ENCODE measurements around the gene PLAC8.
"Not testable (repeated sequence)": the region's sequence is repeated elsewhere in the genome, so short reads cannot be mapped to it uniquely, and the experiment has no call there.

Gene PLAC8

GRCh38 chr4:83114576-83114975 is at the start of gene PLAC8:
Gene PLAC8, minus strand, starts transcription at chr4:83114729. Its CDS starts 6,808 bp downstream, at chr4:83107921.
- no peaks in the 10 kb centered on the region for H3K27me3 ChIP-seq (ENCODE audit: control insufficient read depth in 1 of 2, insufficient read depth in 2 of 2, low read length in 2 of 2)
- no peaks in the 10 kb centered on the region for H3K9me3 ChIP-seq (ENCODE audit: control insufficient read depth in 1 of 2, low read length in 2 of 2)
- peak within 1 kb of the TSS; percentile 63 to 80 for H3K4me3 ChIP-seq (ENCODE audit: low read depth in 1 of 2, low read length in 2 of 2)
- H3K4me1 ChIP-seq (ENCODE audit: control insufficient read depth in 1 of 2, insufficient read depth in 2 of 2, low read length in 2 of 2) = peaks cover 14 to 21% of the 10 kb centered on the region in 2 donors
- no peaks in the 10 kb centered on the region for H3K36me3 ChIP-seq (ENCODE audit: control insufficient read depth in 1 of 2, insufficient read depth in 2 of 2, low read length in 2 of 2)
- H3K9ac ChIP-seq (ENCODE audit: low read depth in 1 of 2, low read length in 2 of 2) = peak within 1 kb of the TSS; percentile 64 to 74
- H3K27ac ChIP-seq (ENCODE audit: low read depth, low read length) = peak within 1 kb of the TSS; percentile 46

- Histone ChIP-seq H3K27me3 (ENCODE audit: control insufficient read depth in 1 of 2, insufficient read depth in 2 of 2, low read length in 2 of 2) (no peaks in the 10 kb centered on the region), H3K9me3 (ENCODE audit: control insufficient read depth in 1 of 2, low read length in 2 of 2) (peaks cover 0 to 5% of the 10 kb centered on the region in 2 donors), H3K36me3 (ENCODE audit: control insufficient read depth in 1 of 2, insufficient read depth in 2 of 2, low read length in 2 of 2) (no peaks in the 10 kb centered on the region), H3K27ac (ENCODE audit: low read depth, low read length) (no peak overlapping the region), H3K4me1 (ENCODE audit: control insufficient read depth in 1 of 2, insufficient read depth in 2 of 2, low read length in 2 of 2) (peaks cover 7 to 10% of the 10 kb centered on the region in 2 donors), H3K4me3 (ENCODE audit: low read depth in 1 of 2, low read length in 2 of 2) (no peak overlapping the region), H3K9ac (ENCODE audit: low read depth in 1 of 2, low read length in 2 of 2) (no peak overlapping the region)
Observed at GRCh38 chr4:83153417-83153816, 38.9 kb upstream of the PLAC8 start.

GRCh38 chr4:83152746-83153145 is 38.2 kb upstream of the PLAC8 start:
- Histone ChIP-seq H3K4me1 (ENCODE audit: control insufficient read depth in 1 of 2, insufficient read depth in 2 of 2, low read length in 2 of 2) (peaks cover 7 to 10% of the 10 kb centered on the region in 2 donors), H3K9me3 (ENCODE audit: control insufficient read depth in 1 of 2, low read length in 2 of 2) (peaks cover 0 to 5% of the 10 kb centered on the region in 2 donors), H3K9ac (ENCODE audit: low read depth in 1 of 2, low read length in 2 of 2) (no peak overlapping the region), H3K36me3 (ENCODE audit: control insufficient read depth in 1 of 2, insufficient read depth in 2 of 2, low read length in 2 of 2) (no peaks in the 10 kb centered on the region), H3K27ac (ENCODE audit: low read depth, low read length) (no peak overlapping the region), H3K27me3 (ENCODE audit: control insufficient read depth in 1 of 2, insufficient read depth in 2 of 2, low read length in 2 of 2) (no peaks in the 10 kb centered on the region), H3K4me3 (ENCODE audit: low read depth in 1 of 2, low read length in 2 of 2) (no peak overlapping the region)

- Histone ChIP-seq H3K27ac (ENCODE audit: low read depth, low read length) (no peak overlapping the region), H3K4me3 (ENCODE audit: low read depth in 1 of 2, low read length in 2 of 2) (no peak overlapping the region), H3K4me1 (ENCODE audit: control insufficient read depth in 1 of 2, insufficient read depth in 2 of 2, low read length in 2 of 2) (peaks cover 7 to 10% of the 10 kb centered on the region in 2 donors), H3K9me3 (ENCODE audit: control insufficient read depth in 1 of 2, low read length in 2 of 2) (peaks cover 0 to 4% of the 10 kb centered on the region in 2 donors), H3K27me3 (ENCODE audit: control insufficient read depth in 1 of 2, insufficient read depth in 2 of 2, low read length in 2 of 2) (no peaks in the 10 kb centered on the region), H3K9ac (ENCODE audit: low read depth in 1 of 2, low read length in 2 of 2) (no peak overlapping the region), H3K36me3 (ENCODE audit: control insufficient read depth in 1 of 2, insufficient read depth in 2 of 2, low read length in 2 of 2) (no peaks in the 10 kb centered on the region)
Observed at GRCh38 chr4:83151651-83152050, 37.1 kb upstream of the PLAC8 start.

GRCh38 chr4:83150653-83151330 is 36.3 kb upstream of the PLAC8 start:
- no peak overlapping the region for H3K9ac ChIP-seq (ENCODE audit: low read depth in 1 of 2, low read length in 2 of 2)
- no peak overlapping the region for H3K27ac ChIP-seq (ENCODE audit: low read depth, low read length)
- H3K36me3 ChIP-seq (ENCODE audit: control insufficient read depth in 1 of 2, insufficient read depth in 2 of 2, low read length in 2 of 2) = no peaks in the 10 kb centered on the region
- H3K9me3 ChIP-seq (ENCODE audit: control insufficient read depth in 1 of 2, low read length in 2 of 2) = no peaks in the 10 kb centered on the region
- no peaks in the 10 kb centered on the region for H3K27me3 ChIP-seq (ENCODE audit: control insufficient read depth in 1 of 2, insufficient read depth in 2 of 2, low read length in 2 of 2)
- H3K4me1 ChIP-seq (ENCODE audit: control insufficient read depth in 1 of 2, insufficient read depth in 2 of 2, low read length in 2 of 2) = peaks cover 7 to 10% of the 10 kb centered on the region in 2 donors
- H3K4me3 ChIP-seq (ENCODE audit: low read depth in 1 of 2, low read length in 2 of 2) = no peak overlapping the region

GRCh38 chr4:83149865-83150652 is 35.5 kb upstream of the PLAC8 start:
- no peak overlapping the region for H3K27ac ChIP-seq (ENCODE audit: low read depth, low read length)
- H3K4me3 ChIP-seq (ENCODE audit: low read depth in 1 of 2, low read length in 2 of 2) = no peak overlapping the region
- H3K9ac ChIP-seq (ENCODE audit: low read depth in 1 of 2, low read length in 2 of 2) = no peak overlapping the region
- no peaks in the 10 kb centered on the region for H3K9me3 ChIP-seq (ENCODE audit: control insufficient read depth in 1 of 2, low read length in 2 of 2)
- no peaks in the 10 kb centered on the region for H3K36me3 ChIP-seq (ENCODE audit: control insufficient read depth in 1 of 2, insufficient read depth in 2 of 2, low read length in 2 of 2)
- H3K27me3 ChIP-seq (ENCODE audit: control insufficient read depth in 1 of 2, insufficient read depth in 2 of 2, low read length in 2 of 2) = no peaks in the 10 kb centered on the region
- H3K4me1 ChIP-seq (ENCODE audit: control insufficient read depth in 1 of 2, insufficient read depth in 2 of 2, low read length in 2 of 2) = peaks cover 7 to 10% of the 10 kb centered on the region in 2 donors

- H3K27ac ChIP-seq (ENCODE audit: low read depth, low read length) = no peak overlapping the region
- no peaks in the 10 kb centered on the region for H3K9me3 ChIP-seq (ENCODE audit: control insufficient read depth in 1 of 2, low read length in 2 of 2)
- no peaks in the 10 kb centered on the region for H3K36me3 ChIP-seq (ENCODE audit: control insufficient read depth in 1 of 2, insufficient read depth in 2 of 2, low read length in 2 of 2)
- peaks cover 7 to 10% of the 10 kb centered on the region in 2 donors for H3K4me1 ChIP-seq (ENCODE audit: control insufficient read depth in 1 of 2, insufficient read depth in 2 of 2, low read length in 2 of 2)
- no peak overlapping the region for H3K9ac ChIP-seq (ENCODE audit: low read depth in 1 of 2, low read length in 2 of 2)
- no peaks in the 10 kb centered on the region for H3K27me3 ChIP-seq (ENCODE audit: control insufficient read depth in 1 of 2, insufficient read depth in 2 of 2, low read length in 2 of 2)
- no peak overlapping the region for H3K4me3 ChIP-seq (ENCODE audit: low read depth in 1 of 2, low read length in 2 of 2)
Observed at GRCh38 chr4:83146841-83147240, 32.3 kb upstream of the PLAC8 start.

GRCh38 chr4:83145776-83146175 is 31.2 kb upstream of the PLAC8 start:
- not testable (repeated sequence) for H3K9me3 ChIP-seq (ENCODE audit: control insufficient read depth in 1 of 2, low read length in 2 of 2); H3K9ac ChIP-seq (ENCODE audit: low read depth in 1 of 2, low read length in 2 of 2); H3K36me3 ChIP-seq (ENCODE audit: control insufficient read depth in 1 of 2, insufficient read depth in 2 of 2, low read length in 2 of 2); H3K27me3 ChIP-seq (ENCODE audit: control insufficient read depth in 1 of 2, insufficient read depth in 2 of 2, low read length in 2 of 2); H3K4me1 ChIP-seq (ENCODE audit: control insufficient read depth in 1 of 2, insufficient read depth in 2 of 2, low read length in 2 of 2); H3K4me3 ChIP-seq (ENCODE audit: low read depth in 1 of 2, low read length in 2 of 2); H3K27ac ChIP-seq (ENCODE audit: low read depth, low read length)

- no peak overlapping the region for H3K27ac ChIP-seq (ENCODE audit: low read depth, low read length)
- no peaks in the 10 kb centered on the region for H3K36me3 ChIP-seq (ENCODE audit: control insufficient read depth in 1 of 2, insufficient read depth in 2 of 2, low read length in 2 of 2)
- no peaks in the 10 kb centered on the region for H3K27me3 ChIP-seq (ENCODE audit: control insufficient read depth in 1 of 2, insufficient read depth in 2 of 2, low read length in 2 of 2)
- H3K9ac ChIP-seq (ENCODE audit: low read depth in 1 of 2, low read length in 2 of 2) = no peak overlapping the region
- no peaks in the 10 kb centered on the region for H3K4me1 ChIP-seq (ENCODE audit: control insufficient read depth in 1 of 2, insufficient read depth in 2 of 2, low read length in 2 of 2)
- no peak overlapping the region for H3K4me3 ChIP-seq (ENCODE audit: low read depth in 1 of 2, low read length in 2 of 2)
- H3K9me3 ChIP-seq (ENCODE audit: control insufficient read depth in 1 of 2, low read length in 2 of 2) = peaks cover 4 to 11% of the 10 kb centered on the region in 2 donors
Observed at GRCh38 chr4:83139514-83140156, 25.1 kb upstream of the PLAC8 start.

- no peak overlapping the region for H3K27ac ChIP-seq (ENCODE audit: low read depth, low read length)
- peaks cover 4 to 12% of the 10 kb centered on the region in 2 donors for H3K9me3 ChIP-seq (ENCODE audit: control insufficient read depth in 1 of 2, low read length in 2 of 2)
- H3K9ac ChIP-seq (ENCODE audit: low read depth in 1 of 2, low read length in 2 of 2) = no peak overlapping the region
- H3K4me3 ChIP-seq (ENCODE audit: low read depth in 1 of 2, low read length in 2 of 2) = no peak overlapping the region
- no peaks in the 10 kb centered on the region for H3K36me3 ChIP-seq (ENCODE audit: control insufficient read depth in 1 of 2, insufficient read depth in 2 of 2, low read length in 2 of 2)
- no peaks in the 10 kb centered on the region for H3K27me3 ChIP-seq (ENCODE audit: control insufficient read depth in 1 of 2, insufficient read depth in 2 of 2, low read length in 2 of 2)
- no peaks in the 10 kb centered on the region for H3K4me1 ChIP-seq (ENCODE audit: control insufficient read depth in 1 of 2, insufficient read depth in 2 of 2, low read length in 2 of 2)
Observed at GRCh38 chr4:83138946-83139345, 24.4 kb upstream of the PLAC8 start.
